Fibroblast of pulmonary artery (primary cell): Measurements from ENCODE around the gene CNTNAP2.

Source experiments
- DNase-seq: peaks from one replicate; pipeline ENCODE4 v3.0.0-alpha.2; 2010; ENCODE audit warnings: low read depth
- H3K4me3 ChIP-seq: replicated peaks from 2 replicates; pipeline ENCODE4 v1.5.1; 2011; ENCODE audit warnings: low read depth, mild to moderate bottlenecking, control low read depth, low read length, moderate library complexity
- TF ChIP-seq, protein P1 (sequence below): IDR thresholded peaks from 2 replicates; pipeline ENCODE4 v1.5.1; 2011; ENCODE audit warnings: mild to moderate bottlenecking, control low read depth, low read length, inconsistent platforms; ENCODE audit errors: missing control alignments

The CNTNAP2 gene

DNA sequence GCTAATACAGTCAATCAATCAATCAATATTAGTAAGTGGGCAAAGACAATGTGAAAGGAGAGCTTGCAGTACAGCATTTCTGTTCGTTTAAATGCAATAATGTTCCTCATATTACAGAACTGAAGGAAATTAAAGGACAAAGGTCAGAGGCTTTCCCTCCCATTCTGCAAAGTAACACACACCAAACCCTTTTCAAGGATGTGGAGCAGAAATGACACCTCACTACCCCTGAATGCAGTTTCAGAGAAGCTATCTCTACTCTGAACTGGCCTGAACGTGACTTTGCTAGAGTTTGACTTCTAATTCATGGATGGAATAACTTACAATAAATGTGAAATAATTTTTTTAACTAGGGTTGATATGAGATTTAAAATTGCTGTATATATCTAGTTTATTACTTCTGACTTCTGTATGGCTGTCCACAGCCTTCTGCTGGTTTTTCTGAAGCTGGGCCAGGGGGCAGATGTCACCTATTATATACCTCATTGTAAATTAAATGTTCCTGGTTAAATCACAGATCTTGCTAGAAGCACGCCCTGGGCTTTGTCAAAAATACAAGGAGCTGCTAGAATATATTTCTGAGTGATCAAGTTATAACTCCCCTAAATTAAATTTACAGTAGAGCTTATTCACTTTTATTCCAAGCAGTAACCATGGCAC is 2317.1 kb downstream of the CNTNAP2 start:
- TF ChIP-seq, protein P1, sequence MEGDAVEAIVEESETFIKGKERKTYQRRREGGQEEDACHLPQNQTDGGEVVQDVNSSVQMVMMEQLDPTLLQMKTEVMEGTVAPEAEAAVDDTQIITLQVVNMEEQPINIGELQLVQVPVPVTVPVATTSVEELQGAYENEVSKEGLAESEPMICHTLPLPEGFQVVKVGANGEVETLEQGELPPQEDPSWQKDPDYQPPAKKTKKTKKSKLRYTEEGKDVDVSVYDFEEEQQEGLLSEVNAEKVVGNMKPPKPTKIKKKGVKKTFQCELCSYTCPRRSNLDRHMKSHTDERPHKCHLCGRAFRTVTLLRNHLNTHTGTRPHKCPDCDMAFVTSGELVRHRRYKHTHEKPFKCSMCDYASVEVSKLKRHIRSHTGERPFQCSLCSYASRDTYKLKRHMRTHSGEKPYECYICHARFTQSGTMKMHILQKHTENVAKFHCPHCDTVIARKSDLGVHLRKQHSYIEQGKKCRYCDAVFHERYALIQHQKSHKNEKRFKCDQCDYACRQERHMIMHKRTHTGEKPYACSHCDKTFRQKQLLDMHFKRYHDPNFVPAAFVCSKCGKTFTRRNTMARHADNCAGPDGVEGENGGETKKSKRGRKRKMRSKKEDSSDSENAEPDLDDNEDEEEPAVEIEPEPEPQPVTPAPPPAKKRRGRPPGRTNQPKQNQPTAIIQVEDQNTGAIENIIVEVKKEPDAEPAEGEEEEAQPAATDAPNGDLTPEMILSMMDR: no peak
- no peak overlapping the region for H3K4me3 ChIP-seq
- no peak for DNase-seq

DNA sequence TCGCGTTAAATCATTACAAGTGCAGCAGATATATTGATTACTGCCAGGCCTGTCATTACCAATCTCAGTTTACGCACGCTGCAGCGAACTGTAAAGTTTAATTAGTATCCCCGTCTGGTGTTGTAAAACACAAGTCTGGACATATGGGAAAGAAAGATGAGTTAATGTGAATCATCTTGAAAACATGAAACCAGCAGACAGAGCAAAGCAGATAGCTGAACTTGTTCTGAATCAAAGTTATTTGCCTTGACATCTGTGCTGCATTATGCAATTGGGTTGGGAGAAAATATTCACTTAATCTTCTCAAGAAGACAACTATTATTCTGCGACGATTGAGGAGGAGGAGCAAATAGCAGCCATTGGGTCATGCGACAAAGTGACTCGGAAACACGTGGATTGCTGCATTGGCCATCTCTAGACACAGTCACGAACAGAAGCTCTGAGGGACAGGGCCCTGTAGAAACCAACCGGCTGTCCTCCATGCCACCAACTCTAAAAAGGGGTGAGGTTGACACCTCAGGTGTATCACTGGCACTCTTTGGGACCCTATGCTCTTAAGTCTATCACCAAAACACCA is 2317.7 kb downstream of the CNTNAP2 start:
- H3K4me3 ChIP-seq: no peak overlapping the region
- no peak for DNase-seq
- TF ChIP-seq, protein P1: no peak

DNA sequence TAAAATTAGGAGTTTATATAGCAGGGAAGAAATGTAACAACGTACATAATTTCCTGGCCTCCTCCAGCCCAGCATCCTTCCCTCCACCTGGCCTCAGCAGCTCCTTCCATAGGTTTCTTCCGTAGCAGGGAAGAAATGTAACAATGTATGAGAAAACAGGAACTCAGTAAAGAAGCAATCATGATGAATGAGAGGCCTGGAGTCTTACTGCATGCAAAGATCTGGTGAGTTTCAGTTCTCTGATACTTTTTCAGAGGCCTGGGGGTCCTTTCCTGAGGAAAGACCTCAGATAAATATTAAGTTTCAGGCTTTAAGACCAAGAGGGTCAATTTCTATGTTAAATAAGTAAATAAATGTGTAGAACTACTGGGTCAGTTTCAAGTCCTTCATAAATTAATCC is 2318.3 kb downstream of the CNTNAP2 start:
- no peak overlapping the region for H3K4me3 ChIP-seq
- TF ChIP-seq, protein P1: no peak
- no peak for DNase-seq

DNA sequence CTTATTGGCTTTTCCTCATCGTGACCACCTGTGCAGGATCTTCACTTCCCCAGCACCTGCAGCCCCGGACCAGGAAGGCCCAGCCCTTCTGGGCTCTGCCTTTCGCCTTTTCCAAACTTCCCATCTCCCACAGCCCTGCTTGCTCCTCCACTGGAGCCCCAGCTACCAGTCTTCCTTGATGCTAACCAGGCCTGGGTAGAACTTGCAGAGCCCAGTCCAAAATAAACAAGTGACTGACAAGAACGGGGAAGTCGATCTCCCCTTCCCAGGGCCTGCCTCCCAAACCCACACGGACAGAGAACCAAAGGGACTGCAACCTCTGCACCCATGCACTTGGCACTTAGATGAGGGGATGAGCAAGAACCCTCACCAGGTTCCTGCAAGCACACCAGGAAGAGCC is 2319.1 kb downstream of the CNTNAP2 start:
- H3K4me3 ChIP-seq: no peak overlapping the region
- TF ChIP-seq, protein P1: no peak
- no peak for DNase-seq

DNA sequence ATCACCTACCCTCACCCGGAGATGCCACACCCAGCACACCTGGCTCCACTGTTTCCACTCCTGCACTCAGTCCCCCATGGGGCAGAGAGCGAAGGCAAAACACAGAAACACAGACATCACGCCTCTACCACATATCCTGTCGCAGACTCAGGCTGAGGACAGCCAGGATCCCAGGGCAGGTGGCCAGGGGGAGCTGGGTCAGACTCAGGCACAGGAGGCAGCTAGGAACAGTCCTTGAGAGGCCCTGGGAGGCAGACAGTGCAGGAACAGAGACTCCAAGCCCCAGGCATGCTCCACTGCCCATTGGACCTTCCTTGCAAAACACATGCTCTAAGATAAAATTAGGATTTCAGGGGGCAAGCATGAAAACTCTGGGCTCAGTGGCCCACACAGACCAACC is 2319.5 kb downstream of the CNTNAP2 start:
- no peak for DNase-seq
- TF ChIP-seq, protein P1: no peak
- H3K4me3 ChIP-seq: no peak overlapping the region

DNA sequence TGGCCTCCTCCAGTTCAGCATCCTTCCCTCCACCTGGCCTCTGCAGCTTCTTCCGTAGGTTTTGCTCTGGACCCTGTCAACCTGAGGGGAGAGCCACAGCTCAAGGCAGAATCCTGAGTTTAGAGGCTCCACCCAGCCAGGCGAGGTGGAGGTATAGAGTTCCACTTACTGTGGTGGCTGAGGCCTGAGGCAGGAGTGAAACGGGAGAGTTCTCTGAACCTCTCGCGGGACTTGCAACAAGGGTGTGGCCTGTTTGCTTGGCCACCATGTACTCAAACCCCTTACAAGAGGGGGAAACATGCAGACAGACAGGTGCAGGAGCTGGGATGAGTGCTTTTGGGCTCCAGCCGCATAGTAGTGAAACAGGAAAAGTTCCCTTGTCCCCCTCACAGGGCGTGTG is 2320.0 kb downstream of the CNTNAP2 start:
- TF ChIP-seq, protein P1: no peak
- H3K4me3 ChIP-seq: no peak overlapping the region
- DNase-seq: no peak

DNA sequence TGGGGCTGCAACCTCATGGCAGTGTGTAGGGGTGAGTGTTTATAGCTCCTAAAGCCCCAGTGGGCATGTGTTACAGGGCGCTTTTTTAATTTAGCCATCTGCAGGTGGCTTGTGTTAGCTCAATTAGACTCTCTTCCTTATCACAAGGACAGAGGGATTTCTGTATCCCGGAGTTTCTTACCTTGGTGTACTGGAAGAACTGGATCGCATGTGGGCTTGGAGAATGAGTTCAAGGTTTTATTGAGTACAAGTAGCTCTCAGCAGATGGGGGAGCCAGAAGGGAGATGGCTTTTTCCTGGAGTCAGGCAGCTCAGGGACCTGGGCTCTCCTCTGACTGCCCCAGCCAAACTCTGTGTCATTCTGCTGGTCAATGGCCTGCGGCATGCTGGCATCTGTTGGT is 2320.4 kb downstream of the CNTNAP2 start:
- DNase-seq: no peak
- TF ChIP-seq, protein P1: no peak
- no peak overlapping the region for H3K4me3 ChIP-seq
